Keratinocyte (primary cell): ENCODE measurements around the gene KDM3B.

Experiments
- EZH2 ChIP-seq: IDR thresholded peaks from one replicate; pipeline ENCODE4 v1.6.1; 2012; ENCODE audit warnings: inconsistent platforms, mild to moderate bottlenecking, low read length, moderate library complexity
- TF ChIP-seq, protein P1 (sequence below), 3 experiments: IDR thresholded peaks in 1 of 3; conservative IDR thresholded peaks in 1 of 3; optimal IDR thresholded peaks in 1 of 3; 2 replicates in 2 of 3; 3 replicates in 1 of 3; pipeline versions ENCODE3 to v1.5.1; 2011; ENCODE audit warnings: low read length in 3 of 3, mild to moderate bottlenecking in 3 of 3, moderate library complexity in 2 of 3, control low read depth in 1 of 3, inconsistent platforms in 1 of 3; ENCODE audit not compliant: insufficient read depth in 2 of 3; ENCODE audit errors: extremely low read depth in 1 of 3

DNA sequence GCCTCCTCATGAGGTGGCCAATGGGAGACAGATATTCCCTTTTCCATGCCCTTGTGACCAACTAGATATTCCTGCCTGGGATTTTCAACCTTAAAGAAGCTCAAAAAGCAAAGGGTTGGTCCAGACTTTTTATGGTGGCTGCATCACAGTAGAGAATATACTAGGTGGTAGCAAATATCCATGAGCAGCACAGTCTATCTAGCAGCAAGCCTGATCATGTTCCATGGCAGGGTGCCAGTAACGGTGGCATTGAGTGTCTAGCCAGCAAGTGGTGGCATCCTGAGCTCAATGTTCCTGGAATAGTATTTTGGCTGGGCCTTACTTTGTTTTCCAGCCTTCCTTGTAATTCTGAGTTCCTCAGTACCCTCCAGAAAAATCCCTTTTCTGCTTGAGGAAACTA, 46.7 kb upstream of the KDM3B start:
- TF ChIP-seq, protein P1, sequence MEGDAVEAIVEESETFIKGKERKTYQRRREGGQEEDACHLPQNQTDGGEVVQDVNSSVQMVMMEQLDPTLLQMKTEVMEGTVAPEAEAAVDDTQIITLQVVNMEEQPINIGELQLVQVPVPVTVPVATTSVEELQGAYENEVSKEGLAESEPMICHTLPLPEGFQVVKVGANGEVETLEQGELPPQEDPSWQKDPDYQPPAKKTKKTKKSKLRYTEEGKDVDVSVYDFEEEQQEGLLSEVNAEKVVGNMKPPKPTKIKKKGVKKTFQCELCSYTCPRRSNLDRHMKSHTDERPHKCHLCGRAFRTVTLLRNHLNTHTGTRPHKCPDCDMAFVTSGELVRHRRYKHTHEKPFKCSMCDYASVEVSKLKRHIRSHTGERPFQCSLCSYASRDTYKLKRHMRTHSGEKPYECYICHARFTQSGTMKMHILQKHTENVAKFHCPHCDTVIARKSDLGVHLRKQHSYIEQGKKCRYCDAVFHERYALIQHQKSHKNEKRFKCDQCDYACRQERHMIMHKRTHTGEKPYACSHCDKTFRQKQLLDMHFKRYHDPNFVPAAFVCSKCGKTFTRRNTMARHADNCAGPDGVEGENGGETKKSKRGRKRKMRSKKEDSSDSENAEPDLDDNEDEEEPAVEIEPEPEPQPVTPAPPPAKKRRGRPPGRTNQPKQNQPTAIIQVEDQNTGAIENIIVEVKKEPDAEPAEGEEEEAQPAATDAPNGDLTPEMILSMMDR (optimal IDR thresholded peaks at IDR 0.05 in 1 of 3, IDR thresholded peaks at IDR 0.05 in 1 of 3, conservative IDR thresholded peaks at IDR 0.05 in 1 of 3; ENCODE audit: extremely low read depth in 1 of 3, insufficient read depth in 2 of 3, low read length in 3 of 3) = peak in 1 of 3 experiments; percentile 33
- TF ChIP-seq EZH2 = no peak
